K562 (cell line): Measurements from ENCODE around the gene DNAJB1. TPM values are rescaled to one million over a fixed set of nuclear protein-coding genes. Genes with fewer than 3 reads are reported as not detected.
A peak's percentile ranks its signal among the peaks of the same experiment; 100 is the strongest.

ENCODE experiments used
- E2F3 ChIP-seq: fragments of 250-450 bp; sonication (Bioruptor Pico); IDR thresholded peaks from 2 replicates; pipeline ENCODE4 v1.4.0; 2020; ENCODE audit warnings: mild to moderate bottlenecking
- ETV5 ChIP-seq: sonication (generic); formaldehyde crosslinking; IDR thresholded peaks from 2 replicates; pipeline ENCODE4 v1.4.0; 2020; ENCODE audit warnings: low read depth, mild to moderate bottlenecking, missing genetic modification reagents
- GATA2 ChIP-seq: sonication (generic); formaldehyde crosslinking; IDR thresholded peaks from 2 replicates; pipeline ENCODE4 v1.4.0; 2020; ENCODE audit warnings: mild to moderate bottlenecking, missing genetic modification reagents
- HSF4 ChIP-seq: fragments of 250-450 bp; sonication (Bioruptor Pico); IDR thresholded peaks from 2 replicates; pipeline ENCODE4 v2.1.2; 2022; ENCODE audit warnings: mild to moderate bottlenecking, moderate library complexity, borderline replicate concordance
- NFE2L1 ChIP-seq: fragments of 450-650 bp; IDR thresholded peaks from 2 replicates; pipeline ENCODE4 v1.6.1; 2016; ENCODE audit warnings: missing genetic modification characterization, low read depth, mild to moderate bottlenecking, missing compliant biosample characterization, moderate library complexity, borderline replicate concordance
- POLR3G ChIP-seq: IDR thresholded peaks from 2 replicates; pipeline ENCODE4 v1.6.1; 2011; ENCODE audit not compliant: insufficient read length, insufficient replicate concordance; ENCODE audit errors: extremely low read depth
- SMARCA5 ChIP-seq: fragments of 450-650 bp; IDR thresholded peaks from 2 replicates; pipeline ENCODE4 v1.6.1; 2016
- SRSF1 ChIP-seq: fragments of 200-400 bp; formaldehyde crosslinking; IDR thresholded peaks from 2 replicates; pipeline ENCODE4 v1.6.1; 2017; ENCODE audit warnings: mild to moderate bottlenecking, low read depth, low read length, moderate library complexity
- TAL1 ChIP-seq: fragments of 450-650 bp; IDR thresholded peaks from 2 replicates; pipeline ENCODE4 v1.6.1; 2016; ENCODE audit warnings: mild to moderate bottlenecking
- ZC3H8 ChIP-seq: fragments of 450-650 bp; IDR thresholded peaks from 2 replicates; pipeline ENCODE4 v1.6.1; 2017
- ZFX ChIP-seq: sonication (generic); formaldehyde crosslinking; IDR thresholded peaks from 2 replicates; pipeline ENCODE4 v1.8.0; 2022; ENCODE audit warnings: mild to moderate bottlenecking, missing genetic modification reagents, moderate library complexity
- ZNF12 ChIP-seq: sonication (generic); formaldehyde crosslinking; IDR thresholded peaks from 2 replicates; pipeline ENCODE4 v1.4.0; 2020; ENCODE audit warnings: mild to moderate bottlenecking, missing genetic modification reagents
- ZNF239 ChIP-seq: fragments of 250-450 bp; sonication (Bioruptor Pico); IDR thresholded peaks from 2 replicates; pipeline ENCODE4 v1.4.0; 2020; ENCODE audit warnings: mild to moderate bottlenecking
- ZNF583 ChIP-seq: fragments of 250-450 bp; sonication (Bioruptor Pico); IDR thresholded peaks from 2 replicates; pipeline ENCODE4 v1.4.0; 2020
- ZNF668 ChIP-seq: fragments of 250-450 bp; sonication (Bioruptor Pico); IDR thresholded peaks from 2 replicates; pipeline ENCODE4 v1.8.0; 2022; ENCODE audit warnings: mild to moderate bottlenecking, inconsistent platforms
- ZZZ3 ChIP-seq: fragments of 450-650 bp; IDR thresholded peaks from 2 replicates; pipeline ENCODE4 v1.6.1; 2016; ENCODE audit warnings: antibody characterized with exemption, mild to moderate bottlenecking, moderate library complexity
- polyA plus RNA-seq, 8 experiments: library from polyadenylated mRNA; depleted of rRNA in 4 of 8; stranded (reverse) in 5 of 8; unstranded in 3 of 8; fragments of >200 nt; fragmentation: Nextera tagmentation in 2 of 8; fragmentation: Illumina TruSeq in 1 of 8; extraction: Ambion mirVana in 2 of 8; extraction: Trizol in 1 of 8; gene quantifications; 2 replicates each; pipeline versions ENCODE4 v1.2.1 to v1.2.3, GENCODE V29; 2011 to 2014; ENCODE audit warnings: inconsistent platforms in 1 of 8, missing spikeins in 1 of 8
- total RNA-seq, 7 experiments: library from RNA; depleted of rRNA in 6 of 7; stranded (reverse); fragments of >200 nt in 6 of 7; fragmentation: Illumina TruSeq in 2 of 7; extraction: Trizol in 2 of 7; gene quantifications; 2 replicates each; pipeline versions ENCODE4 v1.2.1 to v1.2.3, GENCODE V29; 2011 to 2021; ENCODE audit warnings: low replicate concordance in 1 of 7
- TF ChIP-seq, protein P1 (sequence below): conservative IDR thresholded peaks from 2 replicates; pipeline ENCODE4 v1.6.1; 2011; ENCODE audit warnings: low read depth, mild to moderate bottlenecking, low read length; ENCODE audit not compliant: control insufficient read depth
- TF ChIP-seq, protein P2 (sequence below), 2 experiments: fragments of 450-650 bp; IDR thresholded peaks; 2 replicates each; pipeline ENCODE4 v1.6.1; 2018; ENCODE audit warnings: mild to moderate bottlenecking in 2 of 2, low read depth in 1 of 2; ENCODE audit not compliant: partially characterized antibody in 2 of 2
- TF ChIP-seq, protein P3 (sequence below): sonication (generic); formaldehyde crosslinking; IDR thresholded peaks from 2 replicates; pipeline ENCODE4 v1.8.0; 2023; ENCODE audit warnings: mild to moderate bottlenecking, missing genetic modification reagents
- TF ChIP-seq, protein P4 (sequence below), 2 experiments: IDR thresholded peaks; 2 replicates each; pipeline ENCODE4 v1.6.1; 2012; ENCODE audit warnings: improper control_type of control experiment in 2 of 2, low read depth in 2 of 2, low read length in 2 of 2, borderline replicate concordance in 1 of 2

The DNAJB1 gene
- total and polyA plus RNA-seq, 9 of the 15 experiments (the other 6 are each of a cell fraction or from before 2014, with no cell fraction given): 13.2 to 113 (median 62.1) TPM

DNA sequence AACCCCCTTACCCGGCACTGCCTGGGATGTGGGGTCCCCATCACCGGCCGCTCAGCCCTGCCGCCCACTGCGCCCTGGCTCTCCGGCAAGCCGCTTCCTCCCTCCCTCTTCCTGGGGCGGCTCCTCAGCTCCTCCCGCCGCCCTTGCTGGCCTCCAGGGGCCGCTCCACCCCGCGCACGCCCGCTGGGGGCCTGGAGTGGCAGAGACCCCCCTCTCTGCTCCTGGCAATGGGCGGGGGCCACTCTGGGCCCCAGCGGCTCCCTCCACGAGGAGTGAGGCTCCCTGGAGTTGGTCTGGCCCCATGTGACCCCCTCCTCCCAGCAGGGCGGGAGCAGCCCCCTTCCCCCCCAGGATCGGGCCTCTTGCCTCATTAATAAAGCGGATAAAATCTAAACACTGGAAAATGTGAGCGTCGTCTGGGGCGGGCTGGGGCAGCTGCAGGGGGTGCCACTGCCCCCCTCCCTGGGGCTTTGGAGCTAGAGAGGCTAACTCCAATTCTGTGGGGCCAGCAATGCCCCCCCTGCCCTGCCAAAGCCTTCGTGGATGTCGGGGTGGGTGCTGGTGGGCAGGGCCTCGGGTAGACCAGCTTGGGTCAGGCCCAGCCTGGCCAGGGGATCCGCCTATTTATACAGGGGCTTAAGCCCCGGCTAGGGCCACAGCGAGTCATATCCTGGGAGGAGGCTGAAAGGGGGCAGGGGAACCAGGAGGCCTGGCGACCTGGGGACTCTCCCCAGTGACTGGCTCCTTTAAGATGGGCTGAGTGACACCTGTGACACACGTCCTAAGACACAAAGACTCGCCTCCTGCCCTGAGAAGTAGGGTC is 42.7 kb downstream of the DNAJB1 start, which contains the start of gene PTGER1 (continued):
- TF ChIP-seq, protein P1, sequence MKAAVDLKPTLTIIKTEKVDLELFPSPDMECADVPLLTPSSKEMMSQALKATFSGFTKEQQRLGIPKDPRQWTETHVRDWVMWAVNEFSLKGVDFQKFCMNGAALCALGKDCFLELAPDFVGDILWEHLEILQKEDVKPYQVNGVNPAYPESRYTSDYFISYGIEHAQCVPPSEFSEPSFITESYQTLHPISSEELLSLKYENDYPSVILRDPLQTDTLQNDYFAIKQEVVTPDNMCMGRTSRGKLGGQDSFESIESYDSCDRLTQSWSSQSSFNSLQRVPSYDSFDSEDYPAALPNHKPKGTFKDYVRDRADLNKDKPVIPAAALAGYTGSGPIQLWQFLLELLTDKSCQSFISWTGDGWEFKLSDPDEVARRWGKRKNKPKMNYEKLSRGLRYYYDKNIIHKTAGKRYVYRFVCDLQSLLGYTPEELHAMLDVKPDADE: no peak
- TF ChIP-seq ZZZ3 (no peak), ZC3H8 (no peak), SMARCA5 (no peak), SRSF1 (no peak), GATA2 (CRISPR knock-in tag) (no peak), HSF4 (CRISPR knock-in tag) (no peak), ETV5 (peak; percentile 19; the same call in 1 of the 2 replicates), ZNF12 (CRISPR knock-in tag) (no peak), E2F3 (CRISPR knock-in tag) (no peak), ZNF668 (CRISPR knock-in tag) (no peak), ZNF583 (no peak), ZFX (CRISPR knock-in tag) (peak; percentile 38), TAL1 (no peak), NFE2L1 (tag) (no peak), ZNF239 (CRISPR knock-in tag) (no peak), POLR3G (no peak)
- TF ChIP-seq, protein P2, sequence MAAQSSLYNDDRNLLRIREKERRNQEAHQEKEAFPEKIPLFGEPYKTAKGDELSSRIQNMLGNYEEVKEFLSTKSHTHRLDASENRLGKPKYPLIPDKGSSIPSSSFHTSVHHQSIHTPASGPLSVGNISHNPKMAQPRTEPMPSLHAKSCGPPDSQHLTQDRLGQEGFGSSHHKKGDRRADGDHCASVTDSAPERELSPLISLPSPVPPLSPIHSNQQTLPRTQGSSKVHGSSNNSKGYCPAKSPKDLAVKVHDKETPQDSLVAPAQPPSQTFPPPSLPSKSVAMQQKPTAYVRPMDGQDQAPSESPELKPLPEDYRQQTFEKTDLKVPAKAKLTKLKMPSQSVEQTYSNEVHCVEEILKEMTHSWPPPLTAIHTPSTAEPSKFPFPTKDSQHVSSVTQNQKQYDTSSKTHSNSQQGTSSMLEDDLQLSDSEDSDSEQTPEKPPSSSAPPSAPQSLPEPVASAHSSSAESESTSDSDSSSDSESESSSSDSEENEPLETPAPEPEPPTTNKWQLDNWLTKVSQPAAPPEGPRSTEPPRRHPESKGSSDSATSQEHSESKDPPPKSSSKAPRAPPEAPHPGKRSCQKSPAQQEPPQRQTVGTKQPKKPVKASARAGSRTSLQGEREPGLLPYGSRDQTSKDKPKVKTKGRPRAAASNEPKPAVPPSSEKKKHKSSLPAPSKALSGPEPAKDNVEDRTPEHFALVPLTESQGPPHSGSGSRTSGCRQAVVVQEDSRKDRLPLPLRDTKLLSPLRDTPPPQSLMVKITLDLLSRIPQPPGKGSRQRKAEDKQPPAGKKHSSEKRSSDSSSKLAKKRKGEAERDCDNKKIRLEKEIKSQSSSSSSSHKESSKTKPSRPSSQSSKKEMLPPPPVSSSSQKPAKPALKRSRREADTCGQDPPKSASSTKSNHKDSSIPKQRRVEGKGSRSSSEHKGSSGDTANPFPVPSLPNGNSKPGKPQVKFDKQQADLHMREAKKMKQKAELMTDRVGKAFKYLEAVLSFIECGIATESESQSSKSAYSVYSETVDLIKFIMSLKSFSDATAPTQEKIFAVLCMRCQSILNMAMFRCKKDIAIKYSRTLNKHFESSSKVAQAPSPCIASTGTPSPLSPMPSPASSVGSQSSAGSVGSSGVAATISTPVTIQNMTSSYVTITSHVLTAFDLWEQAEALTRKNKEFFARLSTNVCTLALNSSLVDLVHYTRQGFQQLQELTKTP (IDR thresholded peaks at IDR 0.05; ENCODE audit: low read depth in 1 of 2, partially characterized antibody in 2 of 2): no peak
- TF ChIP-seq, protein P3, sequence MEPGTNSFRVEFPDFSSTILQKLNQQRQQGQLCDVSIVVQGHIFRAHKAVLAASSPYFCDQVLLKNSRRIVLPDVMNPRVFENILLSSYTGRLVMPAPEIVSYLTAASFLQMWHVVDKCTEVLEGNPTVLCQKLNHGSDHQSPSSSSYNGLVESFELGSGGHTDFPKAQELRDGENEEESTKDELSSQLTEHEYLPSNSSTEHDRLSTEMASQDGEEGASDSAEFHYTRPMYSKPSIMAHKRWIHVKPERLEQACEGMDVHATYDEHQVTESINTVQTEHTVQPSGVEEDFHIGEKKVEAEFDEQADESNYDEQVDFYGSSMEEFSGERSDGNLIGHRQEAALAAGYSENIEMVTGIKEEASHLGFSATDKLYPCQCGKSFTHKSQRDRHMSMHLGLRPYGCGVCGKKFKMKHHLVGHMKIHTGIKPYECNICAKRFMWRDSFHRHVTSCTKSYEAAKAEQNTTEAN (CRISPR knock-in tag): no peak
- TF ChIP-seq, protein P4, sequence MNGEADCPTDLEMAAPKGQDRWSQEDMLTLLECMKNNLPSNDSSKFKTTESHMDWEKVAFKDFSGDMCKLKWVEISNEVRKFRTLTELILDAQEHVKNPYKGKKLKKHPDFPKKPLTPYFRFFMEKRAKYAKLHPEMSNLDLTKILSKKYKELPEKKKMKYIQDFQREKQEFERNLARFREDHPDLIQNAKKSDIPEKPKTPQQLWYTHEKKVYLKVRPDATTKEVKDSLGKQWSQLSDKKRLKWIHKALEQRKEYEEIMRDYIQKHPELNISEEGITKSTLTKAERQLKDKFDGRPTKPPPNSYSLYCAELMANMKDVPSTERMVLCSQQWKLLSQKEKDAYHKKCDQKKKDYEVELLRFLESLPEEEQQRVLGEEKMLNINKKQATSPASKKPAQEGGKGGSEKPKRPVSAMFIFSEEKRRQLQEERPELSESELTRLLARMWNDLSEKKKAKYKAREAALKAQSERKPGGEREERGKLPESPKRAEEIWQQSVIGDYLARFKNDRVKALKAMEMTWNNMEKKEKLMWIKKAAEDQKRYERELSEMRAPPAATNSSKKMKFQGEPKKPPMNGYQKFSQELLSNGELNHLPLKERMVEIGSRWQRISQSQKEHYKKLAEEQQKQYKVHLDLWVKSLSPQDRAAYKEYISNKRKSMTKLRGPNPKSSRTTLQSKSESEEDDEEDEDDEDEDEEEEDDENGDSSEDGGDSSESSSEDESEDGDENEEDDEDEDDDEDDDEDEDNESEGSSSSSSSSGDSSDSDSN (IDR thresholded peaks at IDR 0.05; ENCODE audit: borderline replicate concordance in 1 of 2, low read depth in 2 of 2, low read length in 2 of 2): 0 out of 4 replicates have a peak, but pooled peaks of 1 of the 2 experiments have one; percentile 45
